IMR-90 (cell line): ENCODE measurements around the gene GAS2L2. TPM values are rescaled to one million over a fixed set of nuclear protein-coding genes. Genes with fewer than 3 reads are reported as not detected.

Source experiments
- ATAC-seq: fragments of 200-7000 bp; cut with Tn5 transposase; 2 replicates; pipeline ENCODE4 v1.9.1; 2020; ENCODE audit warnings: low read depth, mild to moderate bottlenecking, moderate library complexity
- BruUV-seq: library from RNA; stranded (reverse); fragments of 400-500 nt; replicated peaks from 2 replicates; lab custom pipeline; 2021; lab: Mats Ljungman, UMichigan
- CTCF ChIA-PET: fragments of 300-600 bp; formaldehyde crosslinking; extraction: SDS; loops from one replicate; lab custom pipeline; 2021; ENCODE audit warnings: antibody characterized with exemption; lab: Yijun Ruan, JAX
- POLR2A ChIA-PET: fragments of 300-600 bp; sonication (Branson Sonifier 250); formaldehyde crosslinking; loops from one replicate; lab custom pipeline; 2022; ENCODE audit warnings: antibody characterized with exemption; ENCODE audit not compliant: unreplicated experiment; lab: Charles Lee
- DNase-seq: peaks from one replicate; pipeline ENCODE4 v3.0.0; 2013
- H2AFZ ChIP-seq: replicated peaks from 2 replicates; pipeline ENCODE3; 2013; ENCODE audit warnings: low read length, mild to moderate bottlenecking; ENCODE audit not compliant: poor library complexity
- H2AK5ac ChIP-seq: 2 replicates; pipeline ENCODE4 v1.6.1; 2013; ENCODE audit warnings: low read depth, low read length, inconsistent platforms
- H2AK9ac ChIP-seq: replicated peaks from 2 replicates; pipeline ENCODE3; 2013; ENCODE audit warnings: mild to moderate bottlenecking, low read depth, low read length, moderate library complexity; ENCODE audit not compliant: poor library complexity
- H2BK120ac ChIP-seq: 2 replicates; pipeline ENCODE4 v1.6.1; 2013; ENCODE audit warnings: low read depth, low read length, inconsistent platforms
- H2BK15ac ChIP-seq: 3 replicates; pipeline ENCODE4 v1.6.1; 2013; ENCODE audit warnings: low read depth, low read length, inconsistent platforms
- H2BK20ac ChIP-seq: 2 replicates; pipeline ENCODE4 v1.6.1; 2013; ENCODE audit warnings: low read depth, mild to moderate bottlenecking, inconsistent platforms, low read length, moderate library complexity
- H2BK5ac ChIP-seq: 2 replicates; pipeline ENCODE4 v1.6.1; 2013; ENCODE audit warnings: mild to moderate bottlenecking, low read depth, low read length, inconsistent platforms; ENCODE audit not compliant: poor library complexity, severe bottlenecking
- H3K14ac ChIP-seq: replicated peaks from 2 replicates; pipeline ENCODE4 v1.6.1; 2013; ENCODE audit warnings: low read depth, low read length, inconsistent platforms
- H3K18ac ChIP-seq: 2 replicates; pipeline ENCODE4 v1.6.1; 2013; ENCODE audit warnings: low read depth, low read length, control low read depth
- H3K23ac ChIP-seq: 2 replicates; pipeline ENCODE4 v1.6.1; 2013; ENCODE audit warnings: low read depth, low read length, inconsistent platforms
- H3K27ac ChIP-seq: 2 replicates; pipeline ENCODE4 v1.5.1; 2013; ENCODE audit warnings: mild to moderate bottlenecking, control low read depth, low read length; ENCODE audit not compliant: insufficient read depth
- H3K27me3 ChIP-seq: 2 replicates; pipeline ENCODE4 v1.6.1; 2013; ENCODE audit warnings: low read length; ENCODE audit not compliant: control insufficient read depth, insufficient read depth
- H3K36me3 ChIP-seq: 2 replicates; pipeline ENCODE4 v1.6.1; 2013; ENCODE audit warnings: low read length, mixed read lengths; ENCODE audit not compliant: control insufficient read depth, insufficient read depth
- H3K4ac ChIP-seq: 2 replicates; pipeline ENCODE4 v1.6.1; 2013; ENCODE audit warnings: low read depth, low read length, inconsistent platforms
- H3K4me1 ChIP-seq: 2 replicates; pipeline ENCODE4 v1.6.1; 2013; ENCODE audit warnings: low read length, mixed read lengths; ENCODE audit not compliant: control insufficient read depth, insufficient read depth
- H3K4me2 ChIP-seq: 2 replicates; pipeline ENCODE4 v1.6.1; 2013; ENCODE audit warnings: low read depth, mild to moderate bottlenecking, control low read depth, low read length, moderate library complexity
- H3K4me3 ChIP-seq: 2 replicates; pipeline ENCODE4 v1.5.1; 2013; ENCODE audit warnings: low read depth, mild to moderate bottlenecking, control low read depth, low read length, moderate library complexity; ENCODE audit not compliant: insufficient read depth
- H3K56ac ChIP-seq: 2 replicates; pipeline ENCODE4 v1.6.1; 2013; ENCODE audit warnings: low read length, inconsistent platforms; ENCODE audit not compliant: insufficient read depth; ENCODE audit errors: extremely low read depth
- H3K79me1 ChIP-seq, 2 experiments: 2 replicates each; pipeline ENCODE4 v1.6.1; 2013; ENCODE audit warnings: low read length in 2 of 2, inconsistent platforms in 1 of 2, low read depth in 1 of 2
- H3K9ac ChIP-seq: 2 replicates; pipeline ENCODE4 v1.6.1; 2013; ENCODE audit warnings: low read depth, low read length, control low read depth
- H3K9me1 ChIP-seq: 2 replicates; pipeline ENCODE4 v1.6.1; 2013; ENCODE audit warnings: low read length, inconsistent platforms; ENCODE audit not compliant: insufficient read depth
- H3K9me3 ChIP-seq: 2 replicates; pipeline ENCODE4 v1.6.1; 2013; ENCODE audit warnings: low read length; ENCODE audit not compliant: control insufficient read depth, insufficient read depth
- H4K20me1 ChIP-seq: 2 replicates; pipeline ENCODE4 v1.6.1; 2013; ENCODE audit warnings: low read length, inconsistent platforms; ENCODE audit not compliant: insufficient read depth
- H4K5ac ChIP-seq: 2 replicates; pipeline ENCODE4 v1.6.1; 2013; ENCODE audit warnings: mild to moderate bottlenecking, low read depth, low read length, control low read depth
- H4K8ac ChIP-seq, 2 experiments: 2 replicates each; pipeline ENCODE4 v1.6.1; 2013; ENCODE audit warnings: low read depth in 2 of 2, low read length in 2 of 2, control low read depth in 1 of 2, inconsistent platforms in 1 of 2
- H4K91ac ChIP-seq: 2 replicates; pipeline ENCODE4 v1.6.1; 2013; ENCODE audit warnings: low read depth, low read length, inconsistent platforms; ENCODE audit not compliant: insufficient read depth
- BHLHE40 ChIP-seq: fragments of 150-350 bp; IDR thresholded peaks from 2 replicates; pipeline ENCODE4 v1.6.1; 2016; ENCODE audit warnings: mild to moderate bottlenecking, low read depth, low read length
- ELK1 ChIP-seq: fragments of 150-350 bp; IDR thresholded peaks from 2 replicates; pipeline ENCODE4 v1.6.1; 2016; ENCODE audit warnings: low read depth, mild to moderate bottlenecking, low read length, moderate library complexity, borderline replicate concordance
- FOS ChIP-seq: fragments of 150-350 bp; IDR thresholded peaks from 2 replicates; pipeline ENCODE4 v1.6.1; 2016; ENCODE audit warnings: low read depth, low read length
- MAFK ChIP-seq: IDR thresholded peaks from 2 replicates; pipeline ENCODE4 v1.6.1; 2012; ENCODE audit warnings: low read depth, low read length, improper control_type of control experiment
- MAZ ChIP-seq: IDR thresholded peaks from 2 replicates; pipeline ENCODE4 v1.6.1; 2012; ENCODE audit warnings: low read depth, mild to moderate bottlenecking, low read length, improper control_type of control experiment, moderate library complexity, borderline replicate concordance
- MXI1 ChIP-seq: IDR thresholded peaks from 2 replicates; pipeline ENCODE4 v1.6.1; 2012; ENCODE audit warnings: low read depth, mild to moderate bottlenecking, low read length, moderate library complexity, borderline replicate concordance
- NFE2L2 ChIP-seq: fragments of 150-350 bp; IDR thresholded peaks from 2 replicates; pipeline ENCODE4 v1.6.1; 2016; ENCODE audit warnings: low read depth, mild to moderate bottlenecking, low read length
- RCOR1 ChIP-seq: IDR thresholded peaks from 2 replicates; pipeline ENCODE4 v1.6.1; 2012; ENCODE audit warnings: mild to moderate bottlenecking, low read length, improper control_type of control experiment; ENCODE audit not compliant: insufficient replicate concordance
- RFX5 ChIP-seq: IDR thresholded peaks from 2 replicates; pipeline ENCODE4 v1.8.0; 2012; ENCODE audit warnings: low read depth, mild to moderate bottlenecking, low read length, moderate library complexity
- SMC3 ChIP-seq: fragments of 150-350 bp; IDR thresholded peaks from 2 replicates; pipeline ENCODE4 v1.6.1; 2016; ENCODE audit warnings: low read depth, mild to moderate bottlenecking, antibody characterized with exemption, low read length, moderate library complexity
- WGBS, 2 experiments: methylation state at CpG; one replicate each; pipeline versions ENCODE4 v1.1.5 to v1.1.7; 2013; ENCODE audit warnings: missing lambda C conversion rate in 2 of 2; ENCODE audit not compliant: insufficient read length in 1 of 2; ENCODE audit errors: extremely low coverage in 2 of 2; 5-methylcytosine and 5-hydroxymethylcytosine counted together
- dilution Hi-C: fragments of 300-500 bp; cut with HindIII; formaldehyde crosslinking; loops from one replicate; pipeline ENCODE4 v1.14.3; 2018; ENCODE audit warnings: low sequenced_read_pairs; ENCODE audit not compliant: unreplicated experiment
- in situ Hi-C: fragments of 300-500 bp; cut with MboI; formaldehyde crosslinking; loops from 3 replicates; pipeline ENCODE4 v1.14.3; 2019; ENCODE audit warnings: low sequenced_read_pairs, inconsistent platforms, mixed read lengths
- intact Hi-C: fragments of 100-400 bp; cut with micrococcal nuclease; formaldehyde crosslinking; loops from 2 replicates; pipeline ENCODE4 v1.10.0; 2022
- polyA plus RNA-seq, 3 experiments: library from polyadenylated mRNA; depleted of rRNA; stranded (reverse); fragments of >200 nt; gene quantifications; 2 replicates each; pipeline ENCODE4 v1.2.3, GENCODE V29; 2012; ENCODE audit warnings: low replicate concordance in 1 of 3
- total RNA-seq: library from RNA; depleted of rRNA; stranded (reverse); fragments of >200 nt; gene quantifications from 2 replicates; pipeline ENCODE4 v1.2.3, GENCODE V29; 2012

GAS2L2 gene
- total and polyA plus RNA-seq, 2 of the 4 experiments (the other 2 are of a cell fraction) = 0.02 TPM; not detected in 1

GRCh38 chr17:35765756-35766488 is 12.9 kb upstream of the GAS2L2 start:
- Histone ChIP-seq H3K4me1 (peaks cover 3% of the 10 kb centered on the region), H3K9me1 (no peaks in the 10 kb centered on the region), H2AK9ac (no peak overlapping the region), H2BK20ac (no peak overlapping the region), H3K79me1 (no peaks in the 10 kb centered on the region), H3K56ac (no peak overlapping the region), H2AK5ac (no peak overlapping the region), H3K4ac (no peak overlapping the region), H4K8ac (no peak overlapping the region), H3K14ac (no peak overlapping the region), H2BK5ac (no peak overlapping the region), H2BK15ac (no peak overlapping the region), H4K20me1 (peaks cover 8% of the 10 kb centered on the region; the same call in 1 of the 2 replicates), H3K4me2 (no peak overlapping the region), H3K23ac (no peak overlapping the region), H4K5ac (no peak overlapping the region), H3K27ac (no peak overlapping the region), H2AFZ (no peak overlapping the region), H3K27me3 (peaks cover 23% of the 10 kb centered on the region), H3K9me3 (no peaks in the 10 kb centered on the region), H3K4me3 (no peak overlapping the region), H4K91ac (no peak overlapping the region), H3K9ac (no peak overlapping the region), H2BK120ac (no peak overlapping the region), H3K18ac (no peak overlapping the region), H3K36me3 (no peaks in the 10 kb centered on the region)
- POLR2A ChIA-PET = no interaction called here
- TF ChIP-seq NFE2L2 = no peak
- no peak for TF ChIP-seq FOS
- no peak for TF ChIP-seq MXI1
- no peak for TF ChIP-seq MAFK
- TF ChIP-seq BHLHE40 = no peak
- TF ChIP-seq SMC3 = no peak
- TF ChIP-seq RFX5 = no peak
- TF ChIP-seq ELK1 = no peak
- TF ChIP-seq RCOR1 = no peak
- TF ChIP-seq MAZ = no peak
- no peak for ATAC-seq
- DNase-seq = no peak
- 20% methylated on average over 1 of the region's 8 CpGs; no CpG with 5 or more reads in 1 of the 2 experiments for WGBS, 2 experiments
- dilution Hi-C loops = no loop called here
- intact Hi-C loops = no loop called here
- in situ Hi-C loops = no loop called here
- no TSS peak for BruUV-seq
- CTCF ChIA-PET = interaction anchor here (1.2 to 2.3 kb wide), 3 partner anchors 16 to 53 kb away, joined by 3 to 16 read pairs (median 13); no protein-coding TSS in a partner anchor
